GM18858 (cell line): ENCODE measurements around the gene GALNT18.

Experiments used
- ATAC-seq: cut with Tn5 transposase; IDR thresholded peaks from one replicate; pipeline ENCODE4 v1.9.1; 2021; ENCODE audit not compliant: unreplicated experiment

GALNT18 gene

GRCh38 chr11:11588243-11588642 is 33.6 kb downstream of the GALNT18 start:
- no peak for ATAC-seq

- ATAC-seq, result no peak
Measured at GRCh38 chr11:11587122-11587521, 34.7 kb downstream of the GALNT18 start.

- ATAC-seq, result no peak
Measured at GRCh38 chr11:11586465-11586864, 35.3 kb downstream of the GALNT18 start.

- ATAC-seq, result no peak
Measured at GRCh38 chr11:11584937-11585336, 36.9 kb downstream of the GALNT18 start.

- ATAC-seq, result no peak
Measured at GRCh38 chr11:11584530-11584810, 37.3 kb downstream of the GALNT18 start.

- no peak for ATAC-seq
Measured at GRCh38 chr11:11583801-11584529, 37.8 kb downstream of the GALNT18 start.

GRCh38 chr11:11582011-11582701 is 39.6 kb downstream of the GALNT18 start:
- no peak for ATAC-seq

GRCh38 chr11:11581481-11581880 is 40.3 kb downstream of the GALNT18 start:
- ATAC-seq, result no peak

- no peak for ATAC-seq
Measured at GRCh38 chr11:11580841-11581411, 40.9 kb downstream of the GALNT18 start.

GRCh38 chr11:11580012-11580411 is 41.8 kb downstream of the GALNT18 start:
- ATAC-seq, result no peak

GRCh38 chr11:11579012-11579988 is 42.5 kb downstream of the GALNT18 start:
- ATAC-seq, result no peak

- ATAC-seq, result no peak
Measured at GRCh38 chr11:11577932-11578911, 43.6 kb downstream of the GALNT18 start.

- no peak for ATAC-seq
Measured at GRCh38 chr11:11577251-11577855, 44.5 kb downstream of the GALNT18 start.

- ATAC-seq, result no peak
Measured at GRCh38 chr11:11574373-11575287, 47.2 kb downstream of the GALNT18 start.

GRCh38 chr11:11572386-11572785 is 49.4 kb downstream of the GALNT18 start:
- no peak for ATAC-seq

- ATAC-seq, result no peak
Measured at GRCh38 chr11:11571893-11572292, 49.9 kb downstream of the GALNT18 start.

- ATAC-seq, result no peak
Measured at GRCh38 chr11:11570823-11571222, 51.0 kb downstream of the GALNT18 start.

- ATAC-seq, result no peak
Measured at GRCh38 chr11:11569936-11570491, 51.8 kb downstream of the GALNT18 start.
